PC-3 (cell line): ENCODE measurements around the gene LHX5. TPM values are rescaled to one million over a fixed set of nuclear protein-coding genes. Genes with fewer than 3 reads are reported as not detected.

ENCODE experiments used
- ATAC-seq: fragments of 200-7000 bp; cut with Tn5 transposase; 2 replicates; pipeline ENCODE4 v1.9.1; 2020; ENCODE audit warnings: mild to moderate bottlenecking, moderate library complexity
- BruUV-seq: library from RNA; stranded (reverse); fragments of 400-500 nt; replicated peaks from 2 replicates; lab custom pipeline; 2021; lab: Mats Ljungman, UMichigan
- CTCF ChIA-PET: fragments of 300-600 bp; sonication (Branson Sonifier 250); formaldehyde crosslinking; loops from one replicate; lab custom pipeline; 2022; ENCODE audit warnings: antibody characterized with exemption; lab: Charles Lee
- POLR2A ChIA-PET: fragments of 300-600 bp; sonication (Branson Sonifier 250); formaldehyde crosslinking; loops from one replicate; lab custom pipeline; 2022; ENCODE audit warnings: antibody characterized with exemption; ENCODE audit not compliant: unreplicated experiment; lab: Charles Lee
- DNase-seq: peaks from one replicate; pipeline ENCODE4 v3.0.0-alpha.2; 2015
- H2AFZ ChIP-seq: fragments of 300-600 bp; sonication (generic); 2 replicates; pipeline ENCODE4 v1.6.0; 2016; ENCODE audit warnings: antibody characterized with exemption, low read length
- H3F3A ChIP-seq: fragments of 300-600 bp; sonication (generic); one replicate; pipeline ENCODE4 v1.6.0; 2017; ENCODE audit warnings: antibody characterized with exemption, low read length, control low read depth, mild to moderate bottlenecking; ENCODE audit not compliant: unreplicated experiment
- H3K27ac ChIP-seq: fragments of 300-600 bp; sonication (generic); 2 replicates; pipeline ENCODE4 v1.5.1; 2016; ENCODE audit warnings: mild to moderate bottlenecking, low read length
- H3K27me3 ChIP-seq: fragments of 300-600 bp; sonication (generic); 2 replicates; pipeline ENCODE4 v1.6.1; 2016; ENCODE audit warnings: low read length, mixed read lengths
- H3K36me3 ChIP-seq: fragments of 300-600 bp; sonication (generic); 2 replicates; pipeline ENCODE4 v1.6.1; 2016; ENCODE audit warnings: low read depth, mixed run types, low read length, mixed read lengths
- H3K4me1 ChIP-seq: fragments of 300-600 bp; sonication (generic); 2 replicates; pipeline ENCODE4 v1.5.1; 2016; ENCODE audit warnings: low read length; ENCODE audit not compliant: insufficient read depth
- H3K4me2 ChIP-seq: fragments of 300-600 bp; sonication (generic); 2 replicates; pipeline ENCODE4 v1.6.0; 2016; ENCODE audit warnings: low read length
- H3K4me3 ChIP-seq: fragments of 300-600 bp; sonication (generic); 2 replicates; pipeline ENCODE4 v1.5.1; 2016; ENCODE audit warnings: mild to moderate bottlenecking, low read length, mixed read lengths
- H3K79me2 ChIP-seq: fragments of 300-600 bp; sonication (generic); 2 replicates; pipeline ENCODE4 v1.6.1; 2017; ENCODE audit warnings: low read length, mixed read lengths
- H3K9ac ChIP-seq: fragments of 300-600 bp; sonication (generic); 2 replicates; pipeline ENCODE4 v1.6.0; 2016; ENCODE audit warnings: mild to moderate bottlenecking, low read length
- H3K9me2 ChIP-seq: fragments of 300-600 bp; sonication (generic); replicated peaks from 2 replicates; pipeline ENCODE4 v1.6.1; 2016; ENCODE audit warnings: mixed run types, low read length, mixed read lengths
- H3K9me3 ChIP-seq: fragments of 300-600 bp; sonication (generic); 2 replicates; pipeline ENCODE4 v1.6.1; 2016; ENCODE audit warnings: low read length, mixed read lengths
- H4K20me1 ChIP-seq: fragments of 300-600 bp; sonication (generic); 2 replicates; pipeline ENCODE4 v1.6.1; 2016; ENCODE audit warnings: low read length, mixed read lengths
- CTCF ChIP-seq: fragments of 300-600 bp; sonication (generic); conservative IDR thresholded peaks from 2 replicates; pipeline ENCODE4 v1.5.1; 2017; ENCODE audit warnings: antibody characterized with exemption, low read depth, mild to moderate bottlenecking, low read length
- EZH2 ChIP-seq: fragments of 300-600 bp; sonication (generic); IDR thresholded peaks from one replicate; pipeline ENCODE4 v1.6.1; 2017; ENCODE audit warnings: antibody characterized with exemption, mild to moderate bottlenecking, low read length; ENCODE audit not compliant: unreplicated experiment
- EZH2phosphoT487 ChIP-seq: fragments of 300-600 bp; sonication (generic); IDR thresholded peaks from 2 replicates; pipeline ENCODE4 v1.6.1; 2018; ENCODE audit warnings: mild to moderate bottlenecking, antibody characterized with exemption, low read length, borderline replicate concordance
- intact Hi-C: fragments of 100-400 bp; cut with micrococcal nuclease; formaldehyde crosslinking; loops from 2 replicates; pipeline ENCODE4 v1.9.0; 2023
- total RNA-seq: library from RNA; depleted of rRNA; stranded (reverse); fragments of >200 nt; gene quantifications from 2 replicates; pipeline ENCODE4 v1.2.3, GENCODE V29; 2014

Gene LHX5
- total RNA-seq, 1 experiment from 2014 or later = 0.26 TPM

DNA sequence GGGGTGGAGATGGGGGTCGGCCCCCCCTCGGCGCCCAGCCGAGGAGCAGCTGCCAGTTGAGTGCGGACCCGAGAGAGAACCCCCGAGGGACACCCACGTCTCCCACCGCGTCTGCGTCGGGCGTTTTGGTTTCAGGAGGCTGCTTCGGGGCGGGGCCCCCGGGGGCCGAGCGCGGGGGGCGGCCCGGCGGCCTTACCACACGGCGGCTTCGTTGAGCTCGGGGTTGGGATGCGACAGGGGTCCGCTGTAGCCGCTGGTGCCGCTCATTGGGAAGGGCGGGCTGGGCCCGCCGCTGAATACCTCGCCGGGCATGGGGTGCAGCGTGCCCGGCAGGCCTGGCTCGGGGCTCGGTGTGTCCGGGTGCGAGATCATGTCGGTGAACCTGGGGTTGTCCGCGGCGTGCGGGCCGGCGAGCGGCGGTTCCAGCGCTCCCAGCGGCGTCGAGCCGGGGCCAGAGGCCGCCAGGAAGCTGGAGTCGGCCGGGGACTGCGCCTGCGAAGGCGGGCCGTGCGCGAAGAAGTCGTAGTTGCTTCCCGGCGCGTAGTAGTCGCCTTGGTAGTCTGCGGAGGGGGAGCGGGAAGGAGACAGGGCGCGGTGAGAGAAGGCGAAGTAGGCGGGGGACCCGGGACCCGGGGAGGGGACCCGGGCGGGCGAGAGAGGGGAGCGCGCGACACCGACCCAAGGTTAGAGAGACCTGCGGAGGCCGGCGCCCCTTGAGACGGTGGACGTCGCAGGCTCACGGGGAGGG lies 8.5 kb downstream of the LHX5 start:
- Histone ChIP-seq H3K9me3 (no peaks in the 10 kb centered on the region), H3K79me2 (no peaks in the 10 kb centered on the region), H3K27ac (no peak overlapping the region), H3K9ac (no peak overlapping the region), H3K36me3 (no peaks in the 10 kb centered on the region), H3K4me1 (peaks cover 7% of the 10 kb centered on the region; the same call in 1 of the 2 replicates), H3K4me3 (no peak overlapping the region), H4K20me1 (no peaks in the 10 kb centered on the region), H3K27me3 (peaks cover 54% of the 10 kb centered on the region), H2AFZ (no peak overlapping the region), H3K4me2 (peak overlapping the region; percentile 24; the same call in 1 of the 2 replicates), H3K9me2 (no peaks in the 10 kb centered on the region), H3F3A (no peaks in the 10 kb centered on the region)
- ChIA-PET POLR2A (no interaction called here), CTCF (no interaction called here)
- intact Hi-C loops = loop anchor here (1.0 to 10.0 kb wide), 3 partner anchors 274 to 449 kb away; no protein-coding TSS in a partner anchor
- BruUV-seq = no TSS peak
- TF ChIP-seq EZH2phosphoT487 (peak; percentile 53; the same call in 1 of the 2 replicates), EZH2 (no peak), CTCF (no peak)
- no peak for DNase-seq
- no peak for ATAC-seq

GRCh38 chr12:113462117-113462774 lies 9.4 kb downstream of the LHX5 start:
- Histone ChIP-seq H3K4me1 (peaks cover 5% of the 10 kb centered on the region; the same call in 1 of the 2 replicates), H3K4me3 (0 out of 2 replicates have a peak overlapping the region, but pooled peaks have one; percentile 29), H4K20me1 (no peaks in the 10 kb centered on the region), H3K79me2 (no peaks in the 10 kb centered on the region), H3K9ac (no peak overlapping the region), H3K27me3 (peaks cover 45% of the 10 kb centered on the region), H3K4me2 (peak overlapping the region; percentile 66), H3K27ac (no peak overlapping the region), H2AFZ (0 out of 2 replicates have a peak overlapping the region, but pooled peaks have one; percentile 62), H3K9me3 (no peaks in the 10 kb centered on the region), H3F3A (no peaks in the 10 kb centered on the region), H3K36me3 (no peaks in the 10 kb centered on the region), H3K9me2 (no peaks in the 10 kb centered on the region)
- BruUV-seq = no TSS peak
- CTCF ChIA-PET = interaction anchor here (1.0 to 1.1 kb wide), 2 partner anchors 357 to 448 kb away, joined by 5 to 6 read pairs; no protein-coding TSS in a partner anchor
- POLR2A ChIA-PET = no interaction called here
- TF ChIP-seq EZH2phosphoT487 (no peak), CTCF (peak; percentile 92)
- DNase-seq (peak; percentile 91), ATAC-seq (peak; percentile 89)
- intact Hi-C loops = loop anchor here (1.0 to 10.0 kb wide), 3 partner anchors 275 to 450 kb away; no protein-coding TSS in a partner anchor
